ENCODE data around the gene STXBP6. TPM values are rescaled to one million over a fixed set of nuclear protein-coding genes. Genes with fewer than 3 reads are reported as not detected.

Gene STXBP6
- total RNA-seq, 8 experiments from 2014 or later: 1.0 to 13.2 (median 4.4) TPM

DNA sequence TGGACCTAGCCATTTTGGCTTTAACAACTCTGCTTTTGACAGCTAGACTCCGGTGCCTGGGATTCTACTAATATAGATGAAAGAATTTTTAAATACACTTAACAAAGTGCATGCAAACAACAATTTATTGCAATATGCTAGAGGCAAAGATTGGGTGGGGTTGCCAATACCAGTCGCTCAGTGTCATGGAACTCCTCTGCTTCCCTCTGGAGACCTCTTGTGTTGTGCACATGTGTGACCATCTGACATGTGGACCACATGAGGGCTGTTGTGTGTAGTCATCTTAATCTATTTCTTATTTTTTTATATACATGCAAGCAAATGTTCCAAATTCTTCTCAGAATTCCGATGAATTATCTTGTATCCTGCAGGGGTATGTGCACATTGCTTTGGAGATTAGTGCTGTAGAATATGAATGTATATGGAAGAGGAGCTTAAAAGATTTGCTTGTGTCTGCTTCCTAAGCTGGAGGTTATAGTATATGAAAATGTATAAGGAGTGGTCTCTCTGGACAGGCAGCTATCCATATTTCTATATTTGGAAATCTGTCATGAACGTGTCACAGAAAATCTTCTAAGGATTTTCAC, 24.2 kb upstream of the STXBP6 start:
- no peak overlapping the region for H3K27ac ChIP-seq
- ATAC-seq (replicated peaks in 6 of 8): peak in 3 of 8 experiments; percentile 84 to 96 (median 94)
- WGBS, 10 experiments: 0 to 93% (median 76%) methylated on average over 1 to 4 of the region's 4 CpGs
- no peak overlapping the region for H3K4me3 ChIP-seq
- in situ Hi-C loops (cut with MboI; ENCODE audit: low pct_unique_long_range_greater_than_20kb in 2 of 9, low sequenced_read_pairs in 9 of 9, unreplicated experiment in 9 of 9): no loop called here
- no peaks in the 10 kb centered on the region for H3K4me1 ChIP-seq (replicated peaks in 1 of 2)

- no peak overlapping the region for H3K4me3 ChIP-seq
- in situ Hi-C loops (cut with MboI; ENCODE audit: low pct_unique_long_range_greater_than_20kb in 2 of 9, low sequenced_read_pairs in 9 of 9, unreplicated experiment in 9 of 9): no loop called here
- no peak overlapping the region for H3K27ac ChIP-seq
- 17 to 90% (median 73%) methylated on average over 2 to 7 of the region's 7 CpGs; no CpG with 5 or more reads in 3 of the 10 experiments for WGBS, 10 experiments
- H3K4me1 ChIP-seq (replicated peaks in 1 of 2): no peaks in the 10 kb centered on the region
- no peak for ATAC-seq (replicated peaks in 6 of 8)
Measured at GRCh38 chr14:25069879-25070278, 19.9 kb upstream of the STXBP6 start.

DNA sequence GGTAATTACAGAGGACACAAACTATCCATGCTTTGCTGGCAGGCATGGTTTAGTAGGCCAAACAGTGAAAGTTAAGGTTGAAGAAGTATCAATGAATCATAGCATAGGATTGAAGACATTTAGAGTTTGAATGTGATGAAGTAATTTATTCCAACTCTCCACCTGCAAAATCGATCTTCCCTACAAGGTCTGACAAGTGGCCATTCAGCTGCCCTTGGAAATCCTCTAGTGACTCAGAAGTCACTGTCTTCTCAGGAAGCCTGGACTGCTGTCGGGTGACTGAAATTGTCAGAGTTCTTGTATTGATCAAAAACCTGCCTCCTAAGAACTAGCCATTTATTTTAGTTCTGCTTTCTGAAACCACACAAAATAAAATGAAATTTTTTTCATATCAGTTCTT, 17.7 kb upstream of the STXBP6 start:
- in situ Hi-C loops (cut with MboI; ENCODE audit: low pct_unique_long_range_greater_than_20kb in 2 of 9, low sequenced_read_pairs in 9 of 9, unreplicated experiment in 9 of 9): no loop called here
- H3K4me1 ChIP-seq (replicated peaks in 1 of 2): no peaks in the 10 kb centered on the region
- 20 to 86% (median 69%) methylated on average over 1 to 2 of the region's 2 CpGs; no CpG with 5 or more reads in 4 of the 10 experiments for WGBS, 10 experiments
- peak in 1 of 8 experiments; percentile 81 for ATAC-seq (replicated peaks in 6 of 8)
- no peak overlapping the region for H3K4me3 ChIP-seq
- no peak overlapping the region for H3K27ac ChIP-seq

DNA sequence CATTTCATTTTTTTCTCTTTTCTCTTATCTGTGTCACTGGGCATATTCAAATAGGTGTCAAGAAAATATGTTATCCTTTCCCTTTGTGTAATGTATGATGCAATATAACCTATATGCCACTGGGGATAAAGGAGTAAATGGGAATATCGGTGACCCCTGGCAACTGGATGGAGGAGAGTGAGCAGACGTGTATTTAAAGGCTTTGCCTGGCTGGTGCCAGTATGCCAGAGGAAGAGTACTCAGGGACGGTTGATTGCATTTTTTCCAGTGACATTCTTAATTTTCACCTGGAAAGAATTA, 12.0 kb upstream of the STXBP6 start:
- H3K4me3 ChIP-seq: no peak overlapping the region
- no peak for ATAC-seq (replicated peaks in 6 of 8)
- no peak overlapping the region for H3K27ac ChIP-seq
- no peaks in the 10 kb centered on the region for H3K4me1 ChIP-seq (replicated peaks in 1 of 2)
- in situ Hi-C loops (cut with MboI; ENCODE audit: low pct_unique_long_range_greater_than_20kb in 2 of 9, low sequenced_read_pairs in 9 of 9, unreplicated experiment in 9 of 9): no loop called here
- 0 to 88% (median 82%) methylated on average over 1 to 3 of the region's 3 CpGs; no CpG with 5 or more reads in 2 of the 10 experiments for WGBS, 10 experiments

DNA sequence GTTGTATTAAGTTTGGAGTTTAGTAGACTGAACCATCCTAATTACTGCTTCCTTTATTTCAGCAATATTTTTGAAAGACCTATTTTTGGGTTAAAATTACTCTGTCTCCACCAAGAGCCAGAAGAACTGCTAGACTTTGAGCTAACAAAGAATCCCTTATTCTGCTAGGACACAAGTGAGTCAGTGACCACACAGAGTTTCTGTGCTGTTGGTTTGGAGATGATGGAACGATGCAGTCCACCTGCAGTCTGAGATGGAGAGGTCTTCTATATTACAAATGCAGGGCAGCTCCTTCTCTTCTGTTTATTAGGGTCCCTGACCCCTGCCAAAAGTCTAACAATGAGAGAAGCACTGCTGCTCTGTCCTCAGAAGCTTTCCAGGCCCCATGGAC, 6.7 kb upstream of the STXBP6 start:
- no peaks in the 10 kb centered on the region for H3K4me1 ChIP-seq (replicated peaks in 1 of 2)
- H3K27ac ChIP-seq: no peak overlapping the region
- WGBS, 10 experiments: 60 to 100% (median 80%) methylated on average over 1 of the region's 1 CpG; no CpG with 5 or more reads in 5 of the 10 experiments
- no peak for ATAC-seq (replicated peaks in 6 of 8)
- in situ Hi-C loops (cut with MboI; ENCODE audit: low pct_unique_long_range_greater_than_20kb in 2 of 9, low sequenced_read_pairs in 9 of 9, unreplicated experiment in 9 of 9): no loop called here
- H3K4me3 ChIP-seq: no peak overlapping the region

- Histone ChIP-seq H3K4me3 (no peak overlapping the region), H3K4me1 (replicated peaks in 1 of 2) (no peaks in the 10 kb centered on the region), H3K27ac (no peak overlapping the region)
- ATAC-seq (replicated peaks in 6 of 8): peak in 3 of 8 experiments; percentile 15 to 94 (median 71)
- in situ Hi-C loops (cut with MboI; ENCODE audit: low pct_unique_long_range_greater_than_20kb in 2 of 9, low sequenced_read_pairs in 9 of 9, unreplicated experiment in 9 of 9): no loop called here
- 0 to 94% (median 78%) methylated on average over 1 to 2 of the region's 2 CpGs; no CpG with 5 or more reads in 1 of the 10 experiments for WGBS, 10 experiments
Measured at GRCh38 chr14:25055992-25056687, 6.2 kb upstream of the STXBP6 start.

- ATAC-seq (replicated peaks in 6 of 8): no peak
- WGBS, 10 experiments: 33 to 100% (median 91%) methylated on average over 1 to 5 of the region's 5 CpGs; no CpG with 5 or more reads in 2 of the 10 experiments
- H3K4me3 ChIP-seq: no peak overlapping the region
- H3K4me1 ChIP-seq (replicated peaks in 1 of 2): no peaks in the 10 kb centered on the region
- in situ Hi-C loops (cut with MboI; ENCODE audit: low pct_unique_long_range_greater_than_20kb in 2 of 9, low sequenced_read_pairs in 9 of 9, unreplicated experiment in 9 of 9): no loop called here
- no peak overlapping the region for H3K27ac ChIP-seq
Measured at GRCh38 chr14:25055005-25055404, 5.1 kb upstream of the STXBP6 start.

DNA sequence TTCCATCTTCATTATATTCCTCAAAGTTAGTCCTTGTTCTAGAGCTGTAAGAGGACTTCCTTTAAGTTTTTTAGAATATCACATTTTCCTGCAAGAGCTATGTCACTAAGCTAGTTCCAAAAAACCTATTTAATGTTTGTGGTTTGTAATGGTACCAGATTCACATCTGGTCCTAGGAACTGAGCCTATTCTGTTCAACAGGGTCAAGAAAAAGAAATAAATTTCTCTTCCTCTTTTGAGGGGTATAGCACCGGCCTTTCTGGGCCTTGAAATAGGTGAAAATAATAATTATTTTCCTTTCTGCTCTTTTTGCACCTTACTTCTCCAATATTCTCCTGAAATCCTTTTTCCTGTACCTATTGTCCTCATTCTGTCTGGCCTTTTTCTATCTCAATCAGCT, 3.6 kb upstream of the STXBP6 start:
- 0 to 100% (median 82%) methylated on average over 1 of the region's 1 CpG; no CpG with 5 or more reads in 3 of the 10 experiments for WGBS, 10 experiments
- ATAC-seq (replicated peaks in 6 of 8): no peak
- in situ Hi-C loops (cut with MboI; ENCODE audit: low pct_unique_long_range_greater_than_20kb in 2 of 9, low sequenced_read_pairs in 9 of 9, unreplicated experiment in 9 of 9): no loop called here

DNA sequence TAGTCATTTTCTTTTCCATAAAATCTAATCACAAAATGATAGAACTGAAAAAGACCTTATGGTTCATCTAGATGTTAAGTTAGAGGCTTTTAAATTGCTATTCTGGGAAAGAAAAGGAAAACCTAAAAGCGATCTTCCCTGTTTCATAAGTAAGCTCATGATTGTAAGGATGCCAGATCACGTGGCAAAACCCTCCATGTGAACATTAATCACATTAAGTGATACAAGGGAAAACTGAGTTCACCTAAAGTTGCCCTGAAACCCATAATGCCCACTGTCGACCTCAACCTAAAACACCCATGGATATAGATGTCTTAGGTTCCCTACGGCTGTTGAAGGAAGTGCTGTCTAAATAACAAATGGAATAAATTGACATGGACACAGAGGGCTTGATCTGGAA, 3.0 kb upstream of the STXBP6 start:
- no peak for ATAC-seq (replicated peaks in 6 of 8)
- H3K4me1 ChIP-seq (replicated peaks in 1 of 2): no peaks in the 10 kb centered on the region
- no peak overlapping the region for H3K27ac ChIP-seq
- in situ Hi-C loops (cut with MboI; ENCODE audit: low pct_unique_long_range_greater_than_20kb in 2 of 9, low sequenced_read_pairs in 9 of 9, unreplicated experiment in 9 of 9): no loop called here
- no peak overlapping the region for H3K4me3 ChIP-seq
- WGBS, 10 experiments: 14 to 90% (median 73%) methylated on average over 1 to 4 of the region's 4 CpGs; no CpG with 5 or more reads in 1 of the 10 experiments

More for the DNA sequence above, 3.6 kb upstream of the STXBP6 start:
- Histone ChIP-seq H3K27ac (no peak overlapping the region), H3K4me1 (replicated peaks in 1 of 2) (no peaks in the 10 kb centered on the region), H3K4me3 (no peak overlapping the region)

DNA sequence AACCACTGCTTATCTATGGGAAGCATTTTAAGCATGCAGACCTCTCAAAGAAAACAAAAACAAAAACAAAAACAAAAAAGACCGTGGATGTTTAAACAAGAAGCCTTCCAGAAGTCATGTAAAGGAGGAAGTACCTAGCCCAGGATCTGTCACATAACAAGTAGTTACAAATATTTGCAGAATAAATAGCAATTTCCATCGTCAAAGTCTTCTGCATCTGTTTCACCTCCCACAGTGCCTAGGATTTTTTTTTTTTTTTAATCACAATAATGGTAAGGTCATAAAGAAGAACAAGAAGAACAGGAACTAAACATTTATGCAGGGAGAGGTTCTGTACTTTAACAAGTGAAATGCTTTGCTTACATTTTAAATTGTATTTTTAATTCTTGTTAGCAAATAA, 2.4 kb upstream of the STXBP6 start:
- Histone ChIP-seq H3K4me3 (no peak overlapping the region), H3K4me1 (replicated peaks in 1 of 2) (no peaks in the 10 kb centered on the region), H3K27ac (no peak overlapping the region)
- WGBS, 10 experiments: 10 to 90% (median 35%) methylated on average over 1 to 2 of the region's 2 CpGs
- ATAC-seq (replicated peaks in 6 of 8): no peak
- in situ Hi-C loops (cut with MboI; ENCODE audit: low pct_unique_long_range_greater_than_20kb in 2 of 9, low sequenced_read_pairs in 9 of 9, unreplicated experiment in 9 of 9): no loop called here

GRCh38 chr14:25050269-25051150, 563 bp upstream of the STXBP6 start:
- peak in 7 of 8 experiments; percentile 21 to 36 (median 23) for ATAC-seq (replicated peaks in 6 of 8)
- 3 to 80% (median 44%) methylated on average over 1 to 16 of the region's 31 CpGs for WGBS, 10 experiments
- H3K4me1 ChIP-seq (replicated peaks in 1 of 2): no peaks in the 10 kb centered on the region
- peak overlapping the region; percentile 46 to 78 (median 54) for H3K4me3 ChIP-seq
- H3K27ac ChIP-seq: no peak overlapping the region
- in situ Hi-C loops (cut with MboI; ENCODE audit: low pct_unique_long_range_greater_than_20kb in 2 of 9, low sequenced_read_pairs in 9 of 9, unreplicated experiment in 9 of 9): no loop called here

DNA sequence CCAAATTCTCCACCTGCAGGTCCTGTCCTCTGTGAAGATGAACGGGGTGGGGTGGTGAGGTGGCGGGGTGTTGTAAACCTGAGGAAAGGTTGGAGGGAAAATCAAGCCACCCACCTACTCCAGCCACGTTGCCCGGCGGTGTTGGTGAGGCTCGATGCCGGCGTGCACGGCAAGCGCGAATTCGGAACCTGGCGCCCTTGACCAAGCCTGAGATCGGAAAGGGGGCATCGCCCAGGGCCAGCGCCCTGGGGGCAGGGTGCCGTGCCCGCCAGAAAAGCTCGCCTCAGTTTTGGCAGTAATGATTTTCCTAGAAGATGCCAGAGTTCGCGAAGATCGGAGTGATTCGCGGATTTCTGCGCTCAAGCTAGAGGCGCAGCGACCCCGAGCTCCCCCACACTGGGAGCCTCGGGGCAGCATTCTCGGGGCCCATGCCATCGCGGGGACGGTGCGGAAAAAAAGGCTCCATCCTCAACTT, 817 bp downstream of the STXBP6 start:
- WGBS, 10 experiments: 0 to 25% (median 1%) methylated on average over 1 to 18 of the region's 34 CpGs; no CpG with 5 or more reads in 4 of the 10 experiments
- no peaks in the 10 kb centered on the region for H3K4me1 ChIP-seq (replicated peaks in 1 of 2)
- H3K27ac ChIP-seq: no peak overlapping the region
- in situ Hi-C loops (cut with MboI; ENCODE audit: low pct_unique_long_range_greater_than_20kb in 2 of 9, low sequenced_read_pairs in 9 of 9, unreplicated experiment in 9 of 9): loop anchor here in 2 of 9 experiments (25.0 kb wide), 1 partner anchor 237 kb away; no protein-coding TSS in a partner anchor
- no peak for ATAC-seq (replicated peaks in 6 of 8)
- peak overlapping the region; percentile 46 to 78 (median 54) for H3K4me3 ChIP-seq

Data from motor neuron (in vitro differentiated cells).